ENCODE data around the gene IFT88. TPM values are rescaled to one million over a fixed set of nuclear protein-coding genes. Genes with fewer than 3 reads are reported as not detected.

Gene IFT88
- total RNA-seq, 1 donor from 2014 or later = 28.8 TPM

DNA sequence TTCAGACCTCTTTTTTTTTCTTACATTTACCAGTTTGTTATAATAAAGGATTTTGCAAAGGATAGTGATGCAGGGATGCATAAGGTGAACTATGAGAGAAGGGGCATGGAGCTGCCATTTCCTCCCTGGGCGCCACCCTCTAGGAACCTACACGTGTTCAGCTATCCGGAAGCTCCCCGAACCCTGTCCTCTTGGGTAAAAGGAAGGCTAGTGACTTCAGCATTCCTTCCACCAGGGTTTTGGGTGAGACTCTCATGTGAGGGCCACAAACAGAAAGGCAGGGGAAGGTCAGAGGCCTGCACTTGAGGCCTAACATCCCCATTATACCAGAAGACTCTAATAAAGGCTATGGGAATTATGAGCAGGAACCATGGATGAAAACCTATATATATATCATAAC, 57.3 kb downstream of the IFT88 start:
- no peaks in the 10 kb centered on the region for H3K4me1 Mint-ChIP-seq
- H3K9me3 Mint-ChIP-seq = peaks cover 29% of the 10 kb centered on the region
- H3K27me3 Mint-ChIP-seq (ENCODE audit: low read depth) = no peaks in the 10 kb centered on the region
- H3K4me3 Mint-ChIP-seq = no peak overlapping the region
- TF ChIP-seq, protein P1, sequence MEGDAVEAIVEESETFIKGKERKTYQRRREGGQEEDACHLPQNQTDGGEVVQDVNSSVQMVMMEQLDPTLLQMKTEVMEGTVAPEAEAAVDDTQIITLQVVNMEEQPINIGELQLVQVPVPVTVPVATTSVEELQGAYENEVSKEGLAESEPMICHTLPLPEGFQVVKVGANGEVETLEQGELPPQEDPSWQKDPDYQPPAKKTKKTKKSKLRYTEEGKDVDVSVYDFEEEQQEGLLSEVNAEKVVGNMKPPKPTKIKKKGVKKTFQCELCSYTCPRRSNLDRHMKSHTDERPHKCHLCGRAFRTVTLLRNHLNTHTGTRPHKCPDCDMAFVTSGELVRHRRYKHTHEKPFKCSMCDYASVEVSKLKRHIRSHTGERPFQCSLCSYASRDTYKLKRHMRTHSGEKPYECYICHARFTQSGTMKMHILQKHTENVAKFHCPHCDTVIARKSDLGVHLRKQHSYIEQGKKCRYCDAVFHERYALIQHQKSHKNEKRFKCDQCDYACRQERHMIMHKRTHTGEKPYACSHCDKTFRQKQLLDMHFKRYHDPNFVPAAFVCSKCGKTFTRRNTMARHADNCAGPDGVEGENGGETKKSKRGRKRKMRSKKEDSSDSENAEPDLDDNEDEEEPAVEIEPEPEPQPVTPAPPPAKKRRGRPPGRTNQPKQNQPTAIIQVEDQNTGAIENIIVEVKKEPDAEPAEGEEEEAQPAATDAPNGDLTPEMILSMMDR (IDR thresholded peaks at IDR 0.05; ENCODE audit: unreplicated experiment) = no peak
- H3K36me3 Mint-ChIP-seq = peaks cover 56% of the 10 kb centered on the region
- H3K27ac Mint-ChIP-seq = no peak overlapping the region
- DNase-seq (ENCODE audit: low spot score in 2 of 2, unreplicated experiment in 2 of 2) = no peak

DNA sequence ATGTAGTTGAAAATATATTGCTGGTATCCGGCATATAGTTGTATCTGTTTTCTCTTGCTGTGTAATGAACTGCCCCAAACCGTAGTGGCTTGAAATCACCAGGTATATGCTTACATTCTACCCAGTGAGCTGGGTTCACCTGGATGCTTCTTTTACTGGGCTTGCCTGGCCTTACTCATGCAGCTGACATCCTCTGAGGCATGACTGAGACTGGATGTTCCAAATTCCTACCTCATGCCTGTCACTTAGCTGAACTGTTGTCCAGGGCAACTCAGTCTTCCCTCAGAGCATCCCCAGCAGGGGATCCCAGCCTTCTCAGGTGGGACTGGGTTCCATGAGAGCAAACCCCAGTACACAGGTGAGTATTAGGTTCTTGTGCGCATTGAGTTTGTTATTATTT, 66.8 kb downstream of the IFT88 start:
- H3K36me3 Mint-ChIP-seq = peaks cover 26% of the 10 kb centered on the region
- H3K9me3 Mint-ChIP-seq = no peaks in the 10 kb centered on the region
- TF ChIP-seq, protein P1 (IDR thresholded peaks at IDR 0.05; ENCODE audit: unreplicated experiment) = no peak
- H3K4me3 Mint-ChIP-seq = no peak overlapping the region
- DNase-seq (ENCODE audit: low spot score in 2 of 2, unreplicated experiment in 2 of 2) = no peak
- H3K4me1 Mint-ChIP-seq = no peaks in the 10 kb centered on the region
- H3K27ac Mint-ChIP-seq = no peak overlapping the region
- H3K27me3 Mint-ChIP-seq (ENCODE audit: low read depth) = no peaks in the 10 kb centered on the region

DNA sequence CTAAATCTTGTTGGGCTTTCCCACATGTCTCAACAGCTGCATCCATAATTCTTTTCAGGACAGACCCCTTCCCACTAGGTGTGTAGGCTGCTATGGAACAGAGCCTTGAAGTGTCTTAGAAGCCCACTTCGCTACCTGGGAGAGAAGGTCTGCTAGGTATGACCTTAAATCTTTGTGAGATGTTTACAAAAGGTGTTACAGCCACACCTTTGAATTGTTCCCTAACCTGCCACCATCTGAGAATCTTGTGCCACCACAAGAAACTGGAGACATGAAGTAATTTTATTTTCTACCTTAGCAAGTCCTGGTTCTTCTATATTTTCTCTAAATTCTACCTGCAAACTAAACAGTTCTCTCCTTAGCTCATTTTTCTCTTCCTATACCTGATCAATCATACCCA, 69.1 kb downstream of the IFT88 start:
- Mint-ChIP-seq H3K4me1 (no peaks in the 10 kb centered on the region), H3K4me3 (no peak overlapping the region), H3K9me3 (no peaks in the 10 kb centered on the region), H3K36me3 (peaks cover 21% of the 10 kb centered on the region), H3K27me3 (ENCODE audit: low read depth) (no peaks in the 10 kb centered on the region), H3K27ac (no peak overlapping the region)
- TF ChIP-seq, protein P1 (IDR thresholded peaks at IDR 0.05; ENCODE audit: unreplicated experiment) = no peak
- no peak for DNase-seq (ENCODE audit: low spot score in 2 of 2, unreplicated experiment in 2 of 2)

- no peak overlapping the region for H3K4me3 Mint-ChIP-seq
- no peaks in the 10 kb centered on the region for H3K27me3 Mint-ChIP-seq (ENCODE audit: low read depth)
- DNase-seq (ENCODE audit: low spot score in 2 of 2, unreplicated experiment in 2 of 2) = no peak
- H3K36me3 Mint-ChIP-seq = peaks cover 21% of the 10 kb centered on the region
- TF ChIP-seq, protein P1 (IDR thresholded peaks at IDR 0.05; ENCODE audit: unreplicated experiment) = no peak
- H3K27ac Mint-ChIP-seq = no peak overlapping the region
- H3K4me1 Mint-ChIP-seq = no peaks in the 10 kb centered on the region
- no peaks in the 10 kb centered on the region for H3K9me3 Mint-ChIP-seq
Observed at GRCh38 chr13:20637811-20638210, 70.9 kb downstream of the IFT88 start.

DNA sequence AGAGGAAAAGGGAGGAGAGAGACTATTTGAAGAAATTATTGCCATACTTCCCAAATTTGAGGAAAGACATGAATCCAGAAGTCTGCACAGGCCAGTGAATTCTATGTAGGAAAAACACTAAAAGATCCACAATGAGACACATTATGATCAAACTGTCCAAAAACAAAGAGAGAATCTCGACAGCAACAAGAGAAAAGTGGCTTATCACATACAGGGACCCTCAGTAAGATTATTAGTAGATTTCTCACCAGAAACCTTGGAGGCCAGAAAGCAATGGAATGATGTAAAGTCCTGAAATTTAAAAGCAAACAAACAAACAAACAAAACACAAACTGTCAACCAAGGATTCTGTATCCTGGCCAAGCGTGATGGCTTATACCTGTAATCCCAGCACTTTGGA, 80.8 kb downstream of the IFT88 start:
- DNase-seq (ENCODE audit: low spot score in 2 of 2, unreplicated experiment in 2 of 2) = no peak
- H3K4me1 Mint-ChIP-seq = no peaks in the 10 kb centered on the region
- TF ChIP-seq, protein P1 (IDR thresholded peaks at IDR 0.05; ENCODE audit: unreplicated experiment) = no peak
- H3K9me3 Mint-ChIP-seq = peaks cover 33% of the 10 kb centered on the region
- no peaks in the 10 kb centered on the region for H3K27me3 Mint-ChIP-seq (ENCODE audit: low read depth)
- H3K4me3 Mint-ChIP-seq = no peak overlapping the region
- no peak overlapping the region for H3K27ac Mint-ChIP-seq
- peaks cover 30% of the 10 kb centered on the region for H3K36me3 Mint-ChIP-seq

DNA sequence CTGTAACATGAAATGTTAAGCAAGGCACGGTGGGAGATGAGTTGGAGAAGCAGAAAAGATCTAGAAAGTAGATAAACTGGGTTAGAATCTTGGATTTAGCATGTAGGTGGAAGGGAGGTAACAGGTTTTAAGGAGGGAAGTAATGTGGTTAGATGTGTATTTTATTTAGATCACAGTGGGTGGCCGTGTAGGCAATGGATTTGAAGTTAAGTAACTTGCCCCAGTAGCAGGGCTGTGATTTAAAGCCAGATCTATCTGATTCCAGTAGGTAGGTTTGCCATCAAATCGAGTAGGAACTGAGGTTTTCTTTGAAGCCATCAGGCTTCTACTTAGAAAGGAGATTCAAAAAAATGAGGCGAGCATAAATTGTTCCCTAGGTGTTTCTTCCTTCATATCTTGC, 86.0 kb downstream of the IFT88 start:
- Mint-ChIP-seq H3K4me1 (no peaks in the 10 kb centered on the region), H3K9me3 (peaks cover 20% of the 10 kb centered on the region), H3K36me3 (peaks cover 20% of the 10 kb centered on the region), H3K27me3 (ENCODE audit: low read depth) (no peaks in the 10 kb centered on the region), H3K4me3 (no peak overlapping the region), H3K27ac (no peak overlapping the region)
- TF ChIP-seq, protein P1 (IDR thresholded peaks at IDR 0.05; ENCODE audit: unreplicated experiment) = no peak
- no peak for DNase-seq (ENCODE audit: low spot score in 2 of 2, unreplicated experiment in 2 of 2)
